ENCODE measurements around the gene MRPS10.
"Not testable (repeated sequence)": the region's sequence is repeated elsewhere in the genome, so short reads cannot be mapped to it uniquely, and the experiment has no call there.

- not testable (repeated sequence) for TF ChIP-seq CTCF (IDR thresholded peaks at IDR 0.05); POLR2AphosphoS5 (IDR thresholded peaks at IDR 0.05; ENCODE audit: low read depth, low read length)
Measured at GRCh38 chr6:42216495-42216894, 1.2 kb downstream of the MRPS10 start.

All from Panc1 (cell line).